B cell (primary cell): Measurements from ENCODE around the gene LMTK3. TPM values are rescaled to one million over a fixed set of nuclear protein-coding genes. Genes with fewer than 3 reads are reported as not detected.

ENCODE experiments used
- ATAC-seq: fragments of 200-7000 bp; cut with Tn5 transposase; one replicate; pipeline ENCODE4 v1.10.0; 2021; ENCODE audit warnings: low read depth, mild to moderate bottlenecking, moderate number of reproducible peaks, moderate library complexity
- CTCF ChIA-PET: fragments of 350-600 bp; sonication (Branson Sonifier 250); formaldehyde crosslinking; loops from one replicate; lab custom pipeline; 2021; ENCODE audit warnings: antibody characterized with exemption, inconsistent platforms; lab: Charles Lee
- POLR2A ChIA-PET: fragments of 350-600 bp; sonication (Branson Sonifier 250); formaldehyde crosslinking; loops from one replicate; lab custom pipeline; 2021; ENCODE audit warnings: antibody characterized with exemption; lab: Charles Lee
- DNase-seq: peaks from one replicate; pipeline ENCODE4 v3.0.0; 2013
- H2AFZ ChIP-seq: 2 replicates; pipeline ENCODE4 v1.6.1; 2012; ENCODE audit warnings: mild to moderate bottlenecking, low read depth, low read length; ENCODE audit not compliant: insufficient read depth, poor library complexity, severe bottlenecking
- H3K27ac ChIP-seq, 2 donors: 1 replicate in 1 of 2; 2 replicates in 1 of 2; pipeline ENCODE4 v1.5.1; 2012 to 2013; ENCODE audit warnings: low read length in 2 of 2, mild to moderate bottlenecking in 2 of 2, moderate library complexity in 1 of 2
- H3K27me3 ChIP-seq, 4 experiments: fragments of 200-600 bp in 1 of 4; sonication (generic) in 1 of 4; replicated peaks in 1 of 4; 1 replicate in 2 of 4; 2 replicates in 2 of 4; pipeline versions ENCODE4 v1.6.1 to v1.7.0; 2013 to 2016; ENCODE audit warnings: low read length in 3 of 4, mild to moderate bottlenecking in 2 of 4, mixed read lengths in 1 of 4, moderate library complexity in 1 of 4; ENCODE audit not compliant: insufficient read depth in 4 of 4, control insufficient read depth in 3 of 4; ENCODE audit errors: control extremely low read depth in 1 of 4
- H3K36me3 ChIP-seq, 2 experiments: replicated peaks in 1 of 2; 1 replicate in 1 of 2; 2 replicates in 1 of 2; pipeline versions ENCODE4 v1.6.1 to v1.7.1; 2013; ENCODE audit warnings: low read length in 1 of 2; ENCODE audit not compliant: insufficient read depth in 2 of 2, control insufficient read depth in 1 of 2; ENCODE audit errors: control extremely low read depth in 1 of 2, extremely low read depth in 1 of 2
- H3K4me1 ChIP-seq, 2 donors: fragments of 200-600 bp in 1 of 2; sonication (generic) in 1 of 2; 1 replicate in 1 of 2; 2 replicates in 1 of 2; pipeline versions ENCODE4 v1.5.1 to v1.6.1; 2013 to 2017; ENCODE audit warnings: low read length in 2 of 2; ENCODE audit not compliant: control insufficient read depth in 2 of 2, insufficient read depth in 2 of 2
- H3K4me2 ChIP-seq: replicated peaks from 2 replicates; pipeline ENCODE3; 2012; ENCODE audit warnings: mild to moderate bottlenecking, low read depth, low read length; ENCODE audit not compliant: poor library complexity, severe bottlenecking
- H3K4me3 ChIP-seq, 5 experiments: fragments of 200-600 bp in 1 of 5; sonication (generic) in 1 of 5; 1 replicate in 3 of 5; 2 replicates in 2 of 5; pipeline versions ENCODE4 v1.5.1 to v1.7.0; 2011 to 2016; ENCODE audit warnings: low read length in 4 of 5, mild to moderate bottlenecking in 4 of 5, low read depth in 2 of 5, control low read depth in 1 of 5, moderate library complexity in 1 of 5; ENCODE audit not compliant: insufficient read depth in 1 of 5; ENCODE audit errors: control extremely low read depth in 1 of 5, extremely low read depth in 1 of 5
- H3K79me2 ChIP-seq: fragments of 200-600 bp; sonication (generic); one replicate; pipeline ENCODE4 v1.6.0; 2016; ENCODE audit warnings: low read length; ENCODE audit not compliant: control insufficient read depth, insufficient read depth
- H3K9ac ChIP-seq: fragments of 200-600 bp; sonication (generic); 2 replicates; pipeline ENCODE4 v1.6.1; 2017; ENCODE audit warnings: mild to moderate bottlenecking, low read length, moderate library complexity
- H3K9me3 ChIP-seq, 3 donors: one replicate each; pipeline versions ENCODE4 v1.6.1 to v1.7.1; 2013; ENCODE audit warnings: low read length in 2 of 3; ENCODE audit not compliant: control insufficient read depth in 2 of 3, insufficient read depth in 1 of 3; ENCODE audit errors: control extremely low read depth in 1 of 3
- H4K20me1 ChIP-seq: 2 replicates; pipeline ENCODE4 v1.6.0; 2012; ENCODE audit warnings: mild to moderate bottlenecking, low read length; ENCODE audit not compliant: insufficient read depth, control insufficient read depth, poor library complexity, severe bottlenecking
- H3K27ac Mint-ChIP-seq: one replicate; pipeline ENCODE4 v1.8.0; 2021; ENCODE audit warnings: mixed read lengths
- H3K27me3 Mint-ChIP-seq: one replicate; pipeline ENCODE4 v1.8.0; 2021; ENCODE audit warnings: mixed read lengths
- H3K4me1 Mint-ChIP-seq: one replicate; pipeline ENCODE4 v1.8.0; 2021; ENCODE audit warnings: mixed read lengths
- H3K4me3 Mint-ChIP-seq: one replicate; pipeline ENCODE4 v1.8.0; 2021; ENCODE audit warnings: mixed read lengths
- H3K9me3 Mint-ChIP-seq: one replicate; pipeline ENCODE4 v1.8.0; 2022; ENCODE audit warnings: mixed read lengths; ENCODE audit not compliant: insufficient read depth
- CTCF ChIP-seq: fragments of 200-600 bp; IDR thresholded peaks from one replicate; pipeline ENCODE4 v1.8.0; 2022; ENCODE audit warnings: antibody characterized with exemption, mild to moderate bottlenecking
- EZH2 ChIP-seq: IDR thresholded peaks from 2 replicates; pipeline ENCODE4 v1.6.1; 2012; ENCODE audit warnings: borderline replicate concordance, low read depth, mild to moderate bottlenecking, moderate library complexity, low read length; ENCODE audit not compliant: insufficient read depth, poor library complexity, severe bottlenecking
- WGBS: methylation state at CpG from one replicate; pipeline ENCODE4 v1.1.5; 2013; ENCODE audit warnings: missing lambda C conversion rate; ENCODE audit not compliant: insufficient coverage; 5-methylcytosine and 5-hydroxymethylcytosine counted together
- intact Hi-C: fragments of 100-400 bp; cut with micrococcal nuclease; formaldehyde crosslinking; loops from one replicate; pipeline ENCODE4 v1.10.0; 2022
- polyA plus RNA-seq: library from polyadenylated mRNA; depleted of rRNA; stranded (reverse); fragments of >200 nt; gene quantifications from 2 replicates; pipeline ENCODE4 v1.2.3, GENCODE V29; 2012
- total RNA-seq, 2 donors: library from RNA; stranded (reverse); fragments of 120-200 nt in 1 of 2; gene quantifications; 1 replicate in 1 of 2; 2 replicates in 1 of 2; pipeline versions ENCODE4 v1.2.3 to v1.2.4, GENCODE V29; 2013 to 2022

The LMTK3 gene
- total and polyA plus RNA-seq, 2 donors (not counting 1 experiment from before 2014, with no cell fraction given) = 0.19 to 1.6 TPM

- no peaks in the 10 kb centered on the region for H3K9me3 ChIP-seq
- TF ChIP-seq EZH2 (no peak), CTCF (no peak)
- H3K4me2 ChIP-seq = no peak overlapping the region
- H3K27me3 ChIP-seq = peaks cover 0 to under 1% (median 0%) of the 10 kb centered on the region in 4 experiments
- peaks cover 11 to 15% of the 10 kb centered on the region in 2 donors for H3K4me1 ChIP-seq
- no peak overlapping the region for H3K4me3 ChIP-seq
- peaks cover 17% of the 10 kb centered on the region for H3K4me1 Mint-ChIP-seq
- WGBS = 98% methylated on average over 4 of the region's 4 CpGs
- H3K27me3 Mint-ChIP-seq = no peaks in the 10 kb centered on the region
- H3K27ac Mint-ChIP-seq = no peak overlapping the region
- DNase-seq (no peak), ATAC-seq (no peak)
- H3K36me3 ChIP-seq = peaks cover 2 to 49% of the 10 kb centered on the region in 2 experiments
- peaks cover 11% of the 10 kb centered on the region for H3K79me2 ChIP-seq
- ChIA-PET CTCF (no interaction called here), POLR2A (no interaction called here)
- no peaks in the 10 kb centered on the region for H3K9me3 Mint-ChIP-seq
- peaks cover 9% of the 10 kb centered on the region for H4K20me1 ChIP-seq
- intact Hi-C loops = no loop called here
- no peak overlapping the region for H3K27ac ChIP-seq
- H2AFZ ChIP-seq = no peak overlapping the region
- H3K4me3 Mint-ChIP-seq = no peak overlapping the region
- H3K9ac ChIP-seq = no peak overlapping the region
These were observed 39.8 kb downstream of the LMTK3 start for GRCh38 chr19:48471836-48472235.

- intact Hi-C loops = no loop called here
- 94% methylated on average over 5 of the region's 10 CpGs for WGBS
- Histone ChIP-seq H3K4me1 (peaks cover 11 to 15% of the 10 kb centered on the region in 2 donors), H4K20me1 (peaks cover 9% of the 10 kb centered on the region), H3K79me2 (peaks cover 11% of the 10 kb centered on the region), H3K36me3 (peaks cover 2 to 46% of the 10 kb centered on the region in 2 experiments), H3K4me3 (no peak overlapping the region), H2AFZ (no peak overlapping the region), H3K27ac (no peak overlapping the region), H3K4me2 (no peak overlapping the region), H3K9me3 (no peaks in the 10 kb centered on the region), H3K9ac (no peak overlapping the region), H3K27me3 (peaks cover 0 to 3% (median 0%) of the 10 kb centered on the region in 4 experiments)
- DNase-seq (no peak), ATAC-seq (no peak)
- Mint-ChIP-seq H3K9me3 (no peaks in the 10 kb centered on the region), H3K27me3 (no peaks in the 10 kb centered on the region), H3K4me1 (peaks cover 17% of the 10 kb centered on the region), H3K4me3 (peak overlapping the region; percentile 92), H3K27ac (no peak overlapping the region)
- POLR2A ChIA-PET = interaction anchor here (0.6 to 1.3 kb wide), 3 partner anchors 10 to 32 kb away, joined by 3 to 6 read pairs (median 3); partner anchors contain the start of gene GRWD1
- TF ChIP-seq EZH2 (no peak), CTCF (no peak)
- CTCF ChIA-PET = interaction anchor here (0.7 to 1.5 kb wide), 3 partner anchors 10 to 79 kb away, joined by 3 to 6 read pairs (median 4); partner anchors contain the start of gene KDELR1
These were observed 40.8 kb downstream of the LMTK3 start for GRCh38 chr19:48470856-48471255.
